GF-D8 (cell line): ENCODE results near the gene TSPEAR.
"Not testable (repeated sequence)": the region's sequence is repeated elsewhere in the genome, so short reads cannot be mapped to it uniquely, and the experiment has no call there.

Source experiments
- DNase-seq: peaks from one replicate; lab custom pipeline; 2025; lab: John Stamatoyannopoulos, UW

TSPEAR gene

GRCh38 chr21:44627181-44627822 lies 84.1 kb downstream of the TSPEAR start:
- DNase-seq: not testable (repeated sequence)

GRCh38 chr21:44626673-44627143 lies 84.7 kb downstream of the TSPEAR start, which contains the start of gene KRTAP10-9:
Gene KRTAP10-9, plus strand, starts transcription at chr21:44627093. Its CDS starts 79 bp downstream, at chr21:44627172.
- no peak for DNase-seq

- DNase-seq: no peak
These were observed 85.1 kb downstream of the TSPEAR start for GRCh38 chr21:44626262-44626661.

GRCh38 chr21:44625756-44626155 lies 85.6 kb downstream of the TSPEAR start:
- no peak for DNase-seq

DNA sequence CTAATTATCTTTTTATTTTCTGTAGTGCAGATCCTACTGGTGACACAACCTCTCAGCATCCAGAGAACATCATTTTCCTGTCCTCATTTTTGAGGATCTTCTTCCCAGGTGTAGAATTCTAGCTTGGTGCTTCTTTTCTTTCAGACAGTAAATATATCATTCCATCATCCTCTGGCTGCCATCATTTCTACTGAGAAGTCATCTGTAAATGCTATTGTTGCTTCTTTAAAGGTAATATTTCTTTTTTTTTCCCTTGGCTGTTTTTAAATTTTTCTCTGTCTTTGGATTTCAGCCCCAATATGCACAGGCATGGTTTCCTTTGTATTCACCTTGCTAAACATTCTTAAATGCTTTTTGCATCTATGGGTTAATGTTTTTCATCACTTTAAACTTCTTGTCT lies 87.8 kb downstream of the TSPEAR start:
- DNase-seq: no peak

- no peak for DNase-seq
These were observed 91.5 kb downstream of the TSPEAR start for GRCh38 chr21:44619886-44620285.

DNA sequence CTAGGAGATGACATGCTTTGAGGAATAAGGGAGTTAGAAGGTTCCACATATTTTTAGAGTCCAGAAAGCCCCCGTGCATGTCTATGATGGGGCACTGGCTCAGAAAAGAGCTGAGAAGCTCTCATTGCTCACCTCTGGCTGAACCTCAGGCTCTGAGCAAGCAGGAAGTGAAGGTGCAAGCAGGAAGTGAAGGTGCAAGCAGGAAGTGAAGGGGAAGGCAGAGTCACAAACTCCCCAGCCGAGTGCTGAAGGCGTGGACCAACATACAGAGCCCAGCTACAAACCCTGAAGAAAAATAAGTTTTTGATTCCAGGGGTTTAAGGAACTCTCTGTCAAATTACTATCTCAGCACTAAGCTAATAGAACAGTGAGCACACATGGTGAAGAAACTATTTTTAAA lies 92.5 kb downstream of the TSPEAR start:
- DNase-seq: no peak

DNA sequence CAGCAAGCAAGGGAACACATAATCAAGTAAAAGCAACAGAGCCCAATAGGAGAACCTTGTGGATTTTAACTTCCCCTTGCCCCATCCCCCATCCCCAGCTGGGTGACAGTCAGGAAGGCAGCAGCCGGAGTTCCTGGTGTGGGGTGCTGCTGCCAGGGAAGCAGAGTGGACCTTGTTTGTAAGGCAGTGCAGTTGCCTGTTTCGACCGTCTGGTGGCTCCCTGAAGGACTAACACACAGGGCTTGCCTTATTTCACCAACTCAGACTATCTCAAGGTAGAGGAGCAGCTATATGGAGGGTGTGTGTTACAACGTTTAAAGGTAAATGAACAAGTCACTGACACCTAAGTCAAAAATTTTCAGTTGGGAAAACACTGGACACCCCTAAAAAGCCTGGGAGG lies 92.9 kb downstream of the TSPEAR start:
- DNase-seq: no peak

- no peak for DNase-seq
These were observed 94.3 kb downstream of the TSPEAR start for GRCh38 chr21:44617071-44617501.

GRCh38 chr21:44616591-44616926 lies 94.8 kb downstream of the TSPEAR start:
- DNase-seq: no peak

GRCh38 chr21:44615911-44616590 lies 95.3 kb downstream of the TSPEAR start:
- no peak for DNase-seq

- DNase-seq: no peak
These were observed 95.9 kb downstream of the TSPEAR start for GRCh38 chr21:44615466-44615865.

GRCh38 chr21:44614961-44615391 lies 96.4 kb downstream of the TSPEAR start:
- DNase-seq: no peak

DNA sequence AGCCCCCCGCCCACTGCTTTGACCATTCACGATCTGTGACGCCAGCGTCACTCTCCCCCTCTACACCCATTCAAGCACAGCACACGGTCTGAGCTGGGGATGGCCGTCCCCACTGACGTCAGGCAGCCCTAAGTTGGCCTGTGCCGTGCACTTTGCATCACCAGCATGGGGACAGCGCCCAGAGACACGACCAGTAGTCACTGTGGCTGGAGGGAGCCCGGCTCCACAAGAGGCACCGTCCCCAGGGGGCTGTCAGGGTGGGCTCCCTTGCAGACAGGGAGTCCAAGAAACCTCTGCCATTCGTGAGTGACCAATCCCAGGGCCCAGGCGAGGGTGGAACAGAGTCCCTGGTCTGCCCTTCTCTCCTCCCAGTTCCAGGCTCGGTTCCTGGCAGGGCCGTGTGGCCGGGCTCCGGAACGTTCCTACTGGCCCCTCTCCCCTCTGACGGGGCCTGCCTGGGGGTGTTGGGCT lies 97.2 kb downstream of the TSPEAR start:
- no peak for DNase-seq

DNA sequence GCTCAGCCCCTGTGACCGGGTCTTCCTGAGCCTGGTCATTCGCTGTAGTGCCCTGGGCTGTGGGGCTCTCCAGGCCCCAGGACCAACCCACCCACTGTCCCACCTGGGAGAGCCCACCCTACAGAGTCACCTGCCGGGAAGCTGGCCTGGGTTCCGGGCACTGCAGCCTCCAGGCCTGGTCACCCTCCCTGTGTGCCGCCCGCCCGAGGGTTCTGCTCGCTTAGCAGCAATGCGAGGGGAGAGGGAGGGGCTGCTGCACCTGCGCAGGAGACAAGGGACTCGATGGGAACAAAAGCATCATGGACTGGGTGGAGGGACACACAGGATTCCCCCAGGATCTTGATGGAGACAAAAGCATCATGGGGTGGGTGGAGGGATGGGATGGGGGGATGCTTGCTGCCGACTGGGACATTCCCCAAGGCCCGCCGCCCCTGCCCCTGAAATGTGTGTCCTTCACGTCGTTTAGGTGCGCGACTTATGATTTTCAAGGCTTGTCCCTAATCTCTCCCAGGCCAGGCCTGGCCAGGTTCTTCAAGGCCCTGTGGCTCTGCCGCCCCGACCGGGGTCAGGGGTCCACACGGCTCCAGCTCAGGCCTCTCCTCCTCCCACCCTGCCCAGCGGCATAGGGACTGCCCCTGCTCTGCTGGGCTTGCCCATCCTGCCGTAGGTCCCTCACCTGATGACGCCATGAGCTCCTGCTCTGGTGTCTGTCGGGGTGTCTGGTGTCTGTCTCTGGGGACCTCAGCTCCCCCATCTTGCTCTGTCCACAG lies 97.8 kb downstream of the TSPEAR start:
- no peak for DNase-seq

DNA sequence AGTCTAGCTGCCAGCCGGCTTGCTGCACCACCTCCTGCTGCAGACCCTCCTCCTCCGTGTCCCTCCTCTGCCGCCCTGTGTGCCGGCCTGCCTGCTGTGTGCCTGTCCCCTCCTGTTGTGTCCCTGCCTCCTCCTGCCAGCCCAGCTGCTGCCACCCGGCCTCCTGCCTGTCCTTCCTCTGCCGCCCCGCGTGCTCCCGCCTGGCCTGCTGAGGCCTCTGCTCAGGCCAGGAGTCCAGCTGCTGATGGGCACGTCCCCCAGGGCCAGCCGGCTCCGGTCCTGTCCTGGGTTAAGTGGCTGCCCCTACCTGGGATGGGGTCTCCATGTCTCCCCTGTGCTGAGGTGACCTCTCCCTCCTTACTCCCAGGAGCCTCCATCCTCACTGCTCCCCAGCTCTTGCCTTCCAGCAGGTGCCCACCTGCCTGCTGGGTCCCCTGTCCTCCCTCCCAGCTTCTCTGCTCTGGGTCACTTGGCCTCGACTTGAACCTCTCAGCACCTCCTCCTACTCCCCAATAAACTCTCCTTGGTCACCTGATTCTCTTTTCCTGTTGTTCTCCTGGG lies 98.6 kb downstream of the TSPEAR start:
- DNase-seq: no peak

- DNase-seq: no peak
These were observed 99.3 kb downstream of the TSPEAR start, which contains the start of gene KRTAP10-8 for GRCh38 chr21:44612029-44612486. Gene KRTAP10-8, plus strand, starts transcription at chr21:44612079. Its CDS starts 22 bp downstream, at chr21:44612101.

DNA sequence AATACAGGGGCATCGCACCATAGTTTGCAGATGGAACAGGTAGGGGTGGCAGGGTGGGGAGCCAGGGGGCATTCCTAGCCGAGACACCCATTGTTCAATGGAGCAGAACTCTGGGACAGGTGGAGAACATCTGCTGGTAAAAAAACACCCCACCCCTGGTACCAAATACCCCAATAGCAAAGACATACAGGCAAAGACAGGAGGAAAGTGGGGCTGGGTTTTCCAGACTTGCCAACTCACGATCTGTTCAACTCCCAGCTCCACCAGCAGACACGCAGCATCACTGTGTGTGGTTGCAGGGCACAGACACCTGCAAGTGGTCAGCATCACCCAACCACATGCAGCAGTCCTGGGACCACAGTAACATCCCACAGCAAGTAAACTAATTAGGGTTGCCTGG lies 99.8 kb downstream of the TSPEAR start:
- DNase-seq: no peak

- not testable (repeated sequence) for DNase-seq
These were observed 101.1 kb downstream of the TSPEAR start for GRCh38 chr21:44610157-44610843.

DNA sequence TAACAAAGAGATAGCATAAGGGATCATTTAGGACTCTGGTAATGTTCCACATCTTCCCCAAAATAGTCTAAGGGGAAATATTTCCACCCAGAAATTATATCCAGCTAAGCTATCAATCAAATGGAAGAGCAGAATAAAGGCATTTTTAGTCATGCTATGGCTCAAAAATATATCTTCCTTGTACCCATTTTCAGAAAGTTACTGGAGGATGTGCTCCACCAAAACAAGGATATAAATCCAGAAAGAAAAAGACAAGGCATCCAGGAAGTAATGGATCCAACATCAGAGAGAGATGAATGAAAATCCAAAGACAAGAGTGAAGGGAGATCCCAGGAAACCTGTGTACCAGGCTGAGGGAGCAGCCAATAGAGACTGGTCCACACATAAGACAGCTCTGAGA lies 102.2 kb downstream of the TSPEAR start:
- DNase-seq: no peak

- no peak for DNase-seq
These were observed 104.9 kb downstream of the TSPEAR start for GRCh38 chr21:44606495-44606894.

DNA sequence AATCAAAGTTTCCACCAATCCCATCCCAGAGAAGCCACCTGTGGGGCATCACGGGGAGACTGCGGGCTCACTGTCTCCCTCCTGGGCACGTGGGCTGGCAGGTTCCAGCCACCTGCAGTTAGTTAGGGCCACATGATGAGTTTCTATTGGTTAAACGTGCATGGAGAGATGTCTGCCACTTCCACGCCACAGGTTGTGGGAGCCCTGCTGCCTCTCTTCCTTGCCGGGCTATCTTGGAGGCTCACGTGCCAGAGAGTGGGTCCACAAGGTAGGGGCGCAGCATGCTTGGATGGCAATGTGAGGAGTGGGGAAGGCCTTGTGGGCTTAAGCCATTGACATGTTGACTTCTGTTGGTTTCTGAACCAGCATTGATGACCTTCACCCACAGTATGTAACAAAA lies 107.5 kb downstream of the TSPEAR start:
- no peak for DNase-seq
